Germinal center (tissue), 1 donor: Measurements from ENCODE around the gene RPS19.
A peak's percentile ranks its signal among the peaks of the same experiment; 100 is the strongest.
"Not testable (repeated sequence)": the region's sequence is repeated elsewhere in the genome, so short reads cannot be mapped to it uniquely, and the experiment has no call there.

ENCODE experiments used
- DNase-seq: peaks from one replicate; pipeline ENCODE4 v3.0.0; 2012; ENCODE audit warnings: mixed read lengths, low spot score

Gene RPS19

DNA sequence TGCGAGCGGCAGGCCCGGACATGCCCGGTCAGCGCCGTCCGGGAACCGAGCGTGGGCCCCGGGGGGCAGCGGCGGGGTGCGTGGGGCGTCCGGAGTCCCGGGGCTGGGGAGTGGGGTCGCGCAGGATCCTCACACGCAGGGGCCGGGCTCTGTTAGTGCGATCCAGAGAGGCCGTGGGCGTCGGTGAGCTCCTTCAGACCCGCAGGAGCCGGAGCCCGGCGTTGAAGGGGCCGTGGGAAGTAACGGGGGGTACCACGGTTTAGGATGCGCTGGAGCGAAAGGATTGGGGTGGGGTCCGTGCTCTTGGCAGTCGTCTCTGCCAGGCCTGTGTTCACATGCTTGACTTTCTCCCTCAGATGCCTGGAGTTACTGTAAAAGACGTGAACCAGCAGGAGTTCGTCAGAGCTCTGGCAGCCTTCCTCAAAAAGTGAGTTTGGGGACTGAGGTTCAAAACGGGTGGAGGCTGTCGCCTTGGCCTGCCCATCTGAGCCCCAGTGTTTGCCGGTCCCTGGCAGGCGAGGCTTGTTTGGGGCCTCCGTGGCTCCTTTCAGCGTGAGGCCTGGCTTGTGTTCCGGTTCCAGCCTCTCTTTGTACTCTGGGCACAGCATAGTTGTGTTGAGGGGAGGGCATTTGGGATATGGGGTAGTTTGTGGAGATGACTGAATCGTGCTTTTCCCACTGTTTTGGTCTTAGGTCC, 512 bp downstream of the RPS19 start:
- no peak for DNase-seq

DNA sequence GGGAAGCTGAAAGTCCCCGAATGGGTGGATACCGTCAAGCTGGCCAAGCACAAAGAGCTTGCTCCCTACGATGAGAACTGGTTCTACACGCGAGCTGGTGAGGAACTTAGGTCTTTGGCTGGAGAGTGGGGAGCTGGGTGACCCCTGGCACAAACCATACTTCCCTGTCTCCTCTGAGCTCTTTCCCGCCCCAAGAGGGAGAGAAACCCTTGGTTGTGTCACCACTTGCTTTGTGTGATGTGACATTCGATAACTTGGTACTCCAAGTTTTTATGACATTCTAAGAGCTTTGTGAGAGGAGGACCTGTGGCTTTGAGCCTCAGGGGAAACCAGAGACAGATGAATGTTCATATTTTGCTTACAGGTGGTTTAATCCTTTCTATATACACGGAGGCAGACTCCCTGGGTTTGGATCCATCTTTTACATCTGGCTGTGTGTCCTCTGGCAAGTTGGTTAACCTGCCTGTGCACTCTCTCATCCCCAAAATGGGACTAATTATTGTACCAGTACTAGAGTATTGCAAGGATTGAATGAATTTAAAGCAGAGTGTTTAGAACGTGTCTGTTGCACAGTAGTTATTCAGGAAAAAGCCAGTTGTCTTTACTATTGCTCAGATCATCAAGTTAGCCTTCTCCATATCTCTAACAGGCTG, 1.2 kb downstream of the RPS19 start:
- DNase-seq, result no peak

DNA sequence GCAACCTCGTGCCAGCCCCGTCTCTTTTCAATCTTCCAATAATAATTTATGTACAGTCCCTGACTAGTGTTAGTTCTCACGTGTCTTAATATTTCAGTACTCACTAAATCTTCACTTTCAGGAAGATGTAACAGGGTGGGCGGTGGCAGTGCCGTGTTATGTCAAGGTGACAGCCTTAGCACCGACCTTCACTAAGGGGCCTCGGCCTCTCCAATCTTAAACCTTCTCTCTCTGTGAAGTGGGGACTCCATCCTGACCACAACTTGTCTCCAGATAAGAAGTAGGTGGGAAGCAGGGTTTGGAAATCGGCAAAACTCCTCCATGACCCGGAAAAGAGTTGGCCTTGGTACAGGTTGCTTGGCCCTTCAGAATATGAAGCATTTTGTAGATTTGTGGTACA, 1.8 kb downstream of the RPS19 start:
- no peak for DNase-seq

DNA sequence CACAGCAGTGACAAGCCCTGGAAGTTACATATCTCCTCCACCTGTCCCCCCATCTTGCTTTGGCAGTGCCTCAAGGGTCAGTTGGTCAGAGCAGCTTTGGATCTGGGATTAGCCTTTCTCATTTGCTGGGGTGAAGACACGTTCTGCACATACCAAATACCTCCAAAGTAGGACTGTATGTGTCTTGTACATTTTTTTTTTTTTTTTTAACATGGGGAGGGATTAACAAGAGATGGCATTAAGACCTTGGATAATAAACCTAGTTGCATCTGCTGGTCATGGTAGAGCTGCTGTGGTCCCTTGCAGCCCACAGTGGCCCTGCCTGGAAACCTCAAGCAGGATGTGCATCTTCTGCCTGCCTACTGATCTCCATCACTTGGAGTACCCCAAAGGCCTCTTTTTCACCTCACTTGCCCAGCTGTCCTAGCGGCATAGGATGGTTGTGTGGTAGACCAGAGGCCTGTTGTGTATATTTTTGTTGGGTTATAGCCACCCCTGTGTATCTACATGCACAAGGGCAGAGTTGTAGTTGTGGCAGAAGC, 2.5 kb downstream of the RPS19 start:
- no peak for DNase-seq

DNA sequence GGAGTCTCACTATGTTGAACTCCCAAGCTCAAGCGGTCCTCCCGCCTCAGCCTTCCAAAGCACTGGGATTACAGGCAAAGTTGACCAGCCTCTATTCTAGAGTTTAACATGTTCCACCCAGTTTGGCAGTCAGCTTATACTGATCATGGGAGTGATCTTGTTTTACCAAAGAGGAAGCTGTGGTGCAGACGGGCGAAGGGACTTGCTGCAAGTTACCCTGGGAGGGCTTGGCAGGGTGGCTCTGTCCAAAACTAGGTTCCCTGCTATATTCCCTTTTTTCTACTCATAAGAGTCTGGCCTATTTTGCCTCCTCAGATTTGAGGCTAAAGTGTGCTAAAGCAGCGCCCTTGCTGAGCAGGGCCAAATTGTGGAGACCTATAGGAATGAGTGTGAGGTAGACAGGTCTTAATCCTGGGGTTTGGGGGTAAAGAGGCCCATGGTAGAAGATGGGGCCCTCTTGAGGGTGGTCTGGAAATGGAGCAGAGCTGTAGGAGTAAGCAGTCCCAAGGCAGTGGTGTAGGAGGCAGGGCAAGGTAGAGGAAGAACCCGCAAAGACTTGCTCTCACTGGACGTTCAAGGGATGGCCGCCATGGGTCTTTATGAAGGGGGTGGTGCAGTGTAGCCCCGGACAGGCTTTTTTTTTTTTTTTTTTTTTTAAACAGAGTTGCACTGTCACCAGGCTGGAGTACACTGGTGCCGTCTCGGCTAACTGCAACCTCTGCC, 3.3 kb downstream of the RPS19 start:
- DNase-seq, result no peak

DNA sequence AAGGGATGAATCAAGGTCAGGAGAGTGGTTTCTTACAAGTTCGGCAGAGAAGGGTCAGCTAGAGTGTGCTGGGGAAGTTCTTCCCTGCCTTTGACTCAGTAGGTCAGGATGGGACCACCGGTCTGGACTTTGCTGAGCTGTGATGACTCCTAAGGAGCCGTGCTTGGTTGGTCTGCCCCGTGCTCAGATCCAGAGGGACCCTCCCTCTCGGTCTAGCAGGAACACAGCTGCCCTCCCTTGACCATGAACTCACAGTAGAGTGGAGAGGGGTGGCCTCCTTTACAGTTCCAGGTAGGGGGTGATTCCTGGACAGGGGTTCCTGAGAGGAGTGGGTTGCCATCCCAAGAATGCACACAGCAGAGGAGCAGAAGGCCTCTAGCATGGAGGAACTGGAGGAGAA, 4.3 kb downstream of the RPS19 start:
- no peak for DNase-seq

DNA sequence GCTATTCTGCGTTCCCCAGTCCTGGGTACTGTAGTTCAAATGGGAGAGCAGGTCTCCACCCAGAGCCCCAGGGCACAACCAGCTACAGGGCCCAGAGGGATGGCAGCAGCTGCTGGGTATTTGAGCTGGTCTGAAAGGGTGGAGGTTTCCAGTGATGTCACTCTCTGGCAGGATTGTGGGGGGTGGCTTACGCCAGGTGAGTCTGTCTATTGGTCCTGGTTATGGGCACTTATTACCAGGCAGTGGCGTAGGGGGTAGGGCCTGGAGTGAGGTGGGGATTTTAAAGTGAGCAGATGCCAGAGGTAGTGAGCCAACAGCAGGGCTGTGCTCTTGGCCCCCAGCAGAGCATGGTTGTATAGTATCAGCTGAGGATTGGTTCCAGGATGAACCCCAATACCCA, 6.2 kb downstream of the RPS19 start:
- DNase-seq, result no peak

DNA sequence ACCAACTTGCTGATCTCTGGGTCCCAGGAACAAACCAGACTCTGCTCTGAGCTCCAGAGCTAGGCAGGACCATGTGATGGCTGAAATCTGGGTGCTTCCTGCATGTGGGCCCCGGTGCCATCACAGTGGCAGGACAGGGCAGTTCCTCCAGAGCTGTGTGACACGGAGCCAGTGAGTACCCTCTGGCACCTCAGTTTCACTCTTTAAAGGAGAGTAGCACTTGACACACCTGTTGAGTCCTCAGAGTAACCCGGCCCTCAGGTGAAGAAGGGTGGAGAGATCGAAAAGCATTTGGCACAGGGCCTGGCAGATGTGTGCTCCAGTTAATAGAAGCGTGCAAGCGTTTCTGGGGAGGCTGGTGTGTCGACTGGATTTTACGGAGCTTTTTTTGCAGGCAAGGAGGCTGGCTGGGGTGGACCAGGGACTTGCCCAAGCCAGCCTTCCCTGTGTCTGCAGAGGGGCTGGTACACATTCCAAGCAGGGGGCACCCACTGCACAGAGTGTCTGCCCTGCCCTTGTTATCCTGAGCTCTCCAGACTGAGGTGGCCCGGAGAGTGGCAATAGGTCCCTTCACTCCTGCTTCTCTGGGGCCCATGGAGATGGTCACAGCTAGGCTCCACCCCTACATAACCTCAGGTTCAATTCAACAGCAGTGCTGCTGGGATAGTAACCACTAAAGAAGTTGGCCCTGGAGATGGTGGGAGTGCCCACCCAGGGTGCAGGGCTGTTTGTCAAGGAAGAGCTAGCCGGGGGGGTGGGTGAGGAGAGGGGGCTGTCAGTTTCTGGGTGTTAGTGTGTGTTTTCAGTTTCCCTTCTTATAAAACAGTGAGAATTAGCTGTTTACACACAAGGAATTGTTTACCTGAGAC, 8.3 kb downstream of the RPS19 start:
- no peak for DNase-seq

DNA sequence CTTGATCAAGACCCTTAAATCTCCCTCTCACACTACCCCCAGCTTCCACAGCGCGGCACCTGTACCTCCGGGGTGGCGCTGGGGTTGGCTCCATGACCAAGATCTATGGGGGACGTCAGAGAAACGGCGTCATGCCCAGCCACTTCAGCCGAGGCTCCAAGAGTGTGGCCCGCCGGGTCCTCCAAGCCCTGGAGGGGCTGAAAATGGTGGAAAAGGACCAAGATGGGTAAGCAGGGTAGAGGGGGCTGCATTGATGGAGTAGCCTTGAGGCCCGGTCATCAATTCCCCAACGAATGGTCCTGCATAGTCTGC, 8.9 kb downstream of the RPS19 start:
- no peak for DNase-seq

DNA sequence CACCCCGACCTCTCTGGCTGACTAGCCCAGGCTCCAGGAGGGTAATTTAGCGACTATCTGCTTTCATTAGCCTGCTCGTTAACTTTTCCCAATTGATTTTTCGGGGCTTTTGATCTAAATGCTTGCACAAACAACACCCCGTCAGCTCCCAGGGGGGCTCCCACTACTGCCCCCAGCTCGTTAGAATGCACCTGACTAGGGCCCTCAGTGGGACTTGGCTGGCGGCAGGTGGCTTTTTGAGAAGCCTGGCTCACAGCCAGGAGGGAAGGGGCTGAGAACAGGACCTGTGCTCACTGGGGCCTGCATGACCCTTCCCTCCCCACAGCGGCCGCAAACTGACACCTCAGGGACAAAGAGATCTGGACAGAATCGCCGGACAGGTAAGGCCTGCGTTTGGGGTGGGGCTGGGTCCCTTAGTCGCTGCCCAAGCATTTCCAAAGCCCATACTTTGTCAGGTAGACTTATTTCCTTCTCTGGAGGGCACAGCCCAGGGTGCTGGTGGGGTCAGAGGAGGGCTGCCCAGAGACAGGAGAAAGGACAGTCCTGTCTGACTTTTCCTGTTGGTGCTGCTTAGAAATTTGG, 9.4 kb downstream of the RPS19 start:
- DNase-seq, result no peak

DNA sequence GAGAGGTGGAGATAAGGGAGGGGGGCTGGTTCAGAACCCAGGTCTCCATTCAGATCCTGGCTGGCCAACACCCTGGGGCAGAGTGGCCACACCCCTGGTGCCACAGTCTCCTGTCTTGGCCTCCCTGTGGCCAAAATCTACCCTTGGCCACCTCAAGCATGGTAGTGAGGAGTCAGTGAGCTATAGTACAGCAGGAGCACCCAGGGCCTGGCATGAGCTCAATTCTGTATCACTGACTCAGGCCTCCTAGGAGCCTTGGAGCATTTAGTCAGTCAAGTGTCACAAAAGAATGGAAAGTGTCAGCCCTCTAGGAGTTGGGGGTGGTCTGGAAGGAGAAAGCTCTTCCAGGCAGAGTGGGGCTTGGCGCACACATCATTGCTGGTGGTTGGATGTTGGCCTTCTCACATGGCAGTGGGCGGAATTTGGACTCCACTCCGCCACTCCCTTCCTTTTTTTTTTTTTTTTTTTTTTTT, 10.4 kb downstream of the RPS19 start:
- no peak for DNase-seq

DNA sequence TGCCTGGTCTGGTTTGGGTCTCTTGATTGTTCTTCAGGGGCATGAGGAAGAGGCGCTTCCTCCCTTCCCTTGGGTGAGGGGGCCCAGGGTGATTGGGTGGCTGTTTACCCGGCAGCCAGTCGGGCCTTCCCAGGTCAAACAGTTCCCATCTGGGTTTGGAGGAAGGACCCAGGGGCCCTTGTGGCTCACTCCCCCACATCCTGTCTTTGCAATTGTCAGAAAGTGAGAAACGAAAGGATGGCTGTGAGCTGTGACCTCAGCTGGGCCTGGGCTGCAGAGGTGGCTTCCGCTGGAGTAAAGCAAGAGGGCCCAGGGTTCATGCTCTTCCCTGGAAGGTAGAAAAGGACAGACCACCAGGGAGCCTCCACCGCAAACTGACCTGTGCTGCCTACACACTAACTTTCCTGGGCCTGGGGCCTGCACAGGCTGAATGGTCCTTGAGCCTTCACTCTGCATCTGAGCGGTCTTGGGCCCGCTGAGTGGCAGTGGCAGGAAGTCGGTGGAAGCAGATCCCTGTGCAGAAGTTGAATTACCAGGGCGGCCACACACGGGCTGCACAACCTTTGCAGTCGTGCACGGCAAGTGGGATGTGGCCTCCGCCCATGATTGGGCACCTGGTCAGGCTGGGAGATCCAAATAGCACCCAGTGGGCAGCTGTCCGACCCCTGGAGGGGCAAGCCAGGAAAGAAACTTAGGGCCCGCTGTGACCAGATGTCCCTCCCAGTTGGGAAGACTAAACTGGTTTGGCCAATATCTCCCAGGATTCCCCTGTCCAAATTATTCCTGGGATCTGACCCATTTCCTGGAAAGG, 11.7 kb downstream of the RPS19 start:
- DNase-seq, result peak; percentile 75

DNA sequence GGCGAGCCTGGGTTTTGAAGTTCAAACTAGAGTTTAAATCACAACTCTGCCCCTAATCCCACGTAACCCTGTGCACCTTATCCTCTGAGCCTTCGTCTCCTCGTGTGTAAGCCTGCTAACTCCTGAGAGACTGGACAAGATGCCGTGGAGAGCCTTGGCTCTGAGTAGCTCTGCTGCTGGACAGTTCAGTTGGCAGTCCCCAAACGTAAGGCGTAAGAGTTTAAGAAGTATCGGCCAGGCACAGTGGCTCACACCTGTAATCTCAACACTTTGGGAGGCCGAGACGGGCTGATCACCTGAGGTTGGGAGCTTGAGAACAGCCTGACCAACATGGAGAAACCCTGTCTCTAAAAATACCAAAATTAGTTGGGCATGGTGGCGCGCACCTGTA, 12.3 kb downstream of the RPS19 start:
- no peak for DNase-seq

DNA sequence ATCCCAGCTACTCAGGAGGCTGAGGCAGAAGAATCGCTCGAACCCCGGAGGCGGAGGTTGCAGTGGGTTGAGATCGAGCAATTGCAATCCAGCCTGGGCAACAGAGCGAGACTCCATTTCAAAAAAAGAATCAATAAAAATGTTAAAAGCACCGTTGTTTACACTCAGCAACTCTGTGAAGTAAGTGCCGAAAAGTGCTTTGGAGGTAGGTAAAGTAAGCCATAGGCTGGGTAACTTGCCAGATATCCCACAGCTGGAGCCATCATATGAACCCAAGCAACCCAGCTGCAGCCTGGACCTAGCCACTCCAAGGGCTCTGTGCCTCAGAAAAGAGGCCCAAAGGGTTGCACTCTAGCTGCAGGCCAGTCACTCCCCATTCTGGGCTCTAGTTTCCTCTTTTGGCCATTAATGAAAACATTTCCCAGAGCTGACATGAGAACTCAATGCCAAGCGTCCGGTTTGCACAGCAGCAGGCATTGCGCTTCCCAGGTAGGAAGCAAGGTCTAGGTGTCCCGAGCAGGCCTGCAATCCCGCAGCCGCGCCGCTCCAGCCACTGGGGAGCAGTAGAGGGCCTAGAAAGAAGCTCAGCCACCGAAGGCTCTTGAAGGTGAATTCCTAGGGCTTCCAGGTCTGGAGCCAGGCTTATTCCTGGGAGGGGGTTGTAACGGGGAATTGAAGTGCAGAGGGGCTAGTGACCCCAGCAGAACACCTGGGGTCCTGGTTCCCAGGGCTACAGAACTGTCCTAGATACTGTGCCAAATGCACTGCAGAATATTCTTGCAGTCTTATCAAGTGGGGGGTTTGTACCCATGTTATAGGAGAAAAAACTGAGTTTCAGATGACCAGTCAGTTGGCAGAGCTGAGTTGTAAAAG, 13.0 kb downstream of the RPS19 start:
- DNase-seq, result peak; percentile 47

DNA sequence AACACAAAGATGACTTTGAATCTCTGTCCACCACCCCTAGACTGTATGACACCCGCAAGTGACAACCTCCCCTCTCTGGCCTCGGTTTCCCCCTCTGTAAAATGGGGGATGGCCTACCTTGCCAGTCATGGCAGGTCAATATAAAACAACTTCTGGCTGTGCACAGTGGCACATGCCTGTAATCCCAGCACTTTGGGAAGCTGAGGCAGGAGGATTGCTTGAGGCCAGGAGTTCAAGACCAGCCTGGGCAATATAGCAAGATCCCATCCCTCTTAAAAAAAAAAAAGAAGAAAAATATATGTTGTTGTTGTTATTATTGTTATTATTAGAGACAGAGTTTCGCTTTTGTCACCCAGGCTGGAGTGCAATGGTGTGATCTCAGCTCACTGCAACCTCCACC, 15.9 kb downstream of the RPS19 start:
- DNase-seq, result not testable (repeated sequence)

DNA sequence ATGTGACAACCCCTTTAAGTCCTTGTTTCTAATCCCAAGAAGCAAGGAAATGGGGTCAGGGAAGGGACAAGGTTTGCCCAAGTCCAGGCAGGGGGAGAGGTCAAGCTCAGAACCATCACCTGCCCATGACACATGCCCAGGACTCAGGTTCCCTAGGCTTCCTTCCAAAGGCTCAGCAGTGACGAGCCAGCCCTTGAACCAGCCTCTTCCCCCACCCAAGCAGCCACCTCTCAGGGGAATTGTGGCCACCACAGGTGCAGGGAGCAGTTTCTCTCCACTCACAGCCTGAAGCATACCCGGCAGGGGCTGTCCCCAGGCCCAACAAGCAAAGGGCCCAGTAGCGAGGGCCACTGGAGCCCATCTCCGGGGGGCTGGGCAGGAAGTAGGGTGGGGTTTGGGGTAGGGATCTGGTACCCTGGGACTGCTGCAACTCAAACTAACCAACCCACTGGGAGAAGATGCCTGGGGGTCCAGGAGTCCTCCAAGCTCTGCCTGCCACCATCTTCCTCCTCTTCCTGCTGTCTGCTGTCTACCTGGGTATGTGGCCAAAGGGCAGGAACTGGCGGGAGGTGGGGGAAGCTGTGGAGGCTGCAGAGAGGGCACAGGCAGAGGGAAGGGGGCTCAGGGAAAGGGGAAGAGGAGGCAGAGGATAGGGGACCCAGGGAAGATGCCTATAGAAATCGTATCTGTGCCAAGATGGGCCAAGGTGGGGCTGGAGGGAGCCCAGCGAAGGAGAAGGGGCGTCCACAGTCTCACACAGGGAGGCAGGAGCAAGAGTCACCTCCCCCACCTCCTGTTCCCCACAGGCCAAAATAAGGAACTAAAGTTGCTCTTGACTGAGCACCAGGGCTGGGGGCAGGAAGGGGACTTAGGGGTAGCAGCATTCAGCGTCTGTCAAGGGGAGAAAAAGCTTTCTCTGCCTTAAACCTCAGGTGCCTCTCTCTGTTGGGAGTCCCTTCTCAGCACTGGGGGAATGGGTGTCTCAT, 17.1 kb downstream of the RPS19 start, which contains the start of gene CD79A:
TSS of gene CD79A (plus strand) at position 433 of the 986 bp plus-strand sequence. CDS start at position 459, 26 bp downstream.
- peak; percentile 82 for DNase-seq

DNA sequence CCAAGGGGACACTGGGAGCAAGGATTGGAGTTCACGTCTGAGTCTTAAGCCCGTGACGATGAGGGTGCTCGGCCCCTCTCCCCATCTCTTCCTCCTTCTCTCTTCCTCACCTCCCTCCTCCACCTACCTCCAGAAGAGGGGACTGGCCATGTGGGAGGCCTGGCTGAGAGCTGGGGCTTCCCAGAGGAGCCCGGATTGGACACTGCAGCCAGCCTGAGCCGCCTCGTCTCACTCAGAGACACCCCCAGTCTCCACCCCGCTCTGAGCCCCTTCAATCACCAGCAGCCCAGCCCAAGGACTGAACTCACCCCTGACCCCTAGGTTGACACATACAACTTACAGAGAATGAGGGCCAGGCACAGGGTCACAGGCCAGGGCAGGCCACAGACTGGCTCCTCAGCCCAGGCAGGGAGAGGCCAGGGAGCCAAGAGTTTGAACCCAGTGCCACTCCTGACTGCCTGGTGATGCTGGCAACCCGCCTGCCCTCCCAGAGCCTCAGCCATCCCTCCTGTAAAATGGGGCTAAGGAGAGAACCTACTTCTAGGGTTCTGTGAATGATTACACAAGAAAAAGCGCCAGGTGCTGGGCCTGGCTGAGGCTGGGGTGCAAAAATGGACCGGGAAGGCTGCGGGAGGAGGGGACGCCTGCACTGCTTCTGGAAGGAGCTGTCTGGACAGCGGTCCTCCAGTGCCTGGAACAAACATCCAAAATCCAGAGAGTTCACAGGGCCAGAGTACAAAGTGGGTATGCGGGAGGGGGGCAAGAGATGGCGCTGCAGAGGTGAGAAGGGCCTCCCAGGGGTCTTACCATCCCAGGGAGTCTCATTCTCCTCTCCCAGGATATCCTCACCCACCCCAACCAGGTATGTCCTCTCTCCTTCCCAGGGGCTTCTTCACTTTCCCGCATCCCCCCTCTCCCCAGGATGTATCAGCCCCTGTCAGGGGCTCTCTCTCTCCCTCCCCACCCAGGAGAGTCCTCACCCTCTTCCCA, 18.2 kb downstream of the RPS19 start:
- DNase-seq, result no peak
